ENCODE measurements around the gene SH2D3A.
A peak's percentile ranks its signal among the peaks of the same experiment; 100 is the strongest.

Gene SH2D3A

GRCh38 chr19:6736917-6737283, 30.3 kb downstream of the SH2D3A start:
- no peak for DNase-seq

GRCh38 chr19:6736169-6736916, 30.9 kb downstream of the SH2D3A start:
- DNase-seq, result peak; percentile 35

- no peak for DNase-seq
Measured at GRCh38 chr19:6735181-6735911, 31.9 kb downstream of the SH2D3A start.

- DNase-seq, result no peak
Measured at GRCh38 chr19:6734096-6734696, 33.0 kb downstream of the SH2D3A start.

- DNase-seq, result no peak
Measured at GRCh38 chr19:6733338-6734095, 33.7 kb downstream of the SH2D3A start.

- DNase-seq, result no peak
Measured at GRCh38 chr19:6732803-6733337, 34.4 kb downstream of the SH2D3A start.

GRCh38 chr19:6731822-6732221, 35.4 kb downstream of the SH2D3A start:
- no peak for DNase-seq

- DNase-seq, result no peak
Measured at GRCh38 chr19:6730941-6731670, 36.1 kb downstream of the SH2D3A start.

- no peak for DNase-seq
Measured at GRCh38 chr19:6730153-6730804, 37.0 kb downstream of the SH2D3A start.

- DNase-seq, result no peak
Measured at GRCh38 chr19:6729573-6730152, 37.6 kb downstream of the SH2D3A start.

GRCh38 chr19:6728346-6728745, 38.9 kb downstream of the SH2D3A start:
- DNase-seq, result no peak

- DNase-seq, result no peak
Measured at GRCh38 chr19:6725513-6726231, 41.6 kb downstream of the SH2D3A start.

- no peak for DNase-seq
Measured at GRCh38 chr19:6724631-6725492, 42.4 kb downstream of the SH2D3A start.

- DNase-seq, result no peak
Measured at GRCh38 chr19:6723738-6724137, 43.5 kb downstream of the SH2D3A start.

- DNase-seq, result no peak
Measured at GRCh38 chr19:6723108-6723618, 44.1 kb downstream of the SH2D3A start.

GRCh38 chr19:6721773-6722172, 45.5 kb downstream of the SH2D3A start:
- DNase-seq, result no peak

GRCh38 chr19:6721138-6721474, 46.1 kb downstream of the SH2D3A start:
- DNase-seq, result no peak

GRCh38 chr19:6720369-6721137, 46.7 kb downstream of the SH2D3A start, which contains the start of gene C3:
Gene C3 (minus strand): TSS chr19:6720650. CDS start chr19:6720589, 61 bp downstream.
- no peak for DNase-seq

GRCh38 chr19:6719992-6720368, 47.3 kb downstream of the SH2D3A start:
- no peak for DNase-seq
